Right atrium auricular region (tissue), 2 donors: ENCODE measurements around the gene THAP7. TPM values are rescaled to one million over a fixed set of nuclear protein-coding genes. Genes with fewer than 3 reads are reported as not detected.

Source experiments
- DNase-seq: peaks from one replicate; pipeline ENCODE4 v3.0.0-alpha.2; 2019; ENCODE audit warnings: low spot score
- H3K27ac ChIP-seq, 2 donors: fragments of 200-600 bp; sonication (generic); 1 replicate in 1 of 2; 2 replicates in 1 of 2; pipeline ENCODE4 v1.5.1; 2016 to 2019
- H3K27me3 ChIP-seq, 2 donors: fragments of 200-600 bp; sonication (generic); one replicate each; pipeline versions ENCODE4 v1.5.1 to v1.6.0; 2017 to 2019
- H3K36me3 ChIP-seq: fragments of 200-600 bp; sonication (generic); one replicate; pipeline ENCODE4 v1.5.1; 2016
- H3K4me1 ChIP-seq, 2 donors: fragments of 200-600 bp; sonication (generic); one replicate each; pipeline versions ENCODE4 v1.5.1 to v1.6.0; 2017 to 2019
- H3K4me3 ChIP-seq, 2 donors: fragments of 200-600 bp; sonication (generic); 1 replicate in 1 of 2; 2 replicates in 1 of 2; pipeline ENCODE4 v1.5.1; 2017 to 2019; ENCODE audit warnings: mild to moderate bottlenecking in 1 of 2, moderate library complexity in 1 of 2
- H3K9me3 ChIP-seq, 2 donors: fragments of 200-600 bp; sonication (generic); one replicate each; pipeline ENCODE4 v1.5.1; 2019
- CTCF ChIP-seq, 2 donors: fragments of 200-600 bp; sonication (generic); IDR thresholded peaks; one replicate each; pipeline ENCODE4 v1.5.1; 2019; ENCODE audit warnings: antibody characterized with exemption in 2 of 2
- total RNA-seq, 2 donors: library from RNA; depleted of rRNA; stranded (reverse); fragments of >200 nt; gene quantifications; one replicate each; pipeline ENCODE4 v1.1.0, GENCODE V29; 2016

THAP7 gene
- total RNA-seq, 2 donors from 2014 or later: 39.8 to 51.1 TPM

- TF ChIP-seq CTCF (IDR thresholded peaks at IDR 0.05): no peak
Measured at GRCh38 chr22:21020802-21021429, 19.0 kb upstream of the THAP7 start.

GRCh38 chr22:21018314-21018713 lies 16.4 kb upstream of the THAP7 start:
- H3K4me1 ChIP-seq: peaks cover 3 to 27% of the 10 kb centered on the region in 2 donors
- no peak for TF ChIP-seq CTCF (IDR thresholded peaks at IDR 0.05)
- no peaks in the 10 kb centered on the region for H3K36me3 ChIP-seq
- H3K9me3 ChIP-seq: no peaks in the 10 kb centered on the region
- H3K27ac ChIP-seq: no peak overlapping the region
- no peak overlapping the region for H3K4me3 ChIP-seq
- no peak for DNase-seq
- no peaks in the 10 kb centered on the region for H3K27me3 ChIP-seq

More at GRCh38 chr22:21020802-21021429, 19.0 kb upstream of the THAP7 start:
- no peak overlapping the region for H3K4me3 ChIP-seq
- no peak overlapping the region for H3K27ac ChIP-seq
- H3K4me1 ChIP-seq: peaks cover 0 to 2% of the 10 kb centered on the region in 2 donors
- H3K36me3 ChIP-seq: no peaks in the 10 kb centered on the region
- no peak for DNase-seq
- no peaks in the 10 kb centered on the region for H3K27me3 ChIP-seq
- no peaks in the 10 kb centered on the region for H3K9me3 ChIP-seq

- Histone ChIP-seq H3K4me1 (peaks cover 3 to 27% of the 10 kb centered on the region in 2 donors), H3K27me3 (no peaks in the 10 kb centered on the region), H3K9me3 (no peaks in the 10 kb centered on the region), H3K36me3 (no peaks in the 10 kb centered on the region), H3K4me3 (no peak overlapping the region), H3K27ac (no peak overlapping the region)
- TF ChIP-seq CTCF (IDR thresholded peaks at IDR 0.05): no peak
- DNase-seq: no peak
Measured at GRCh38 chr22:21016644-21017420, 14.9 kb upstream of the THAP7 start.

GRCh38 chr22:21015466-21016006 lies 13.6 kb upstream of the THAP7 start:
- peak overlapping the region; percentile 61 to 62 for H3K27ac ChIP-seq
- no peaks in the 10 kb centered on the region for H3K9me3 ChIP-seq
- no peaks in the 10 kb centered on the region for H3K36me3 ChIP-seq
- no peaks in the 10 kb centered on the region for H3K27me3 ChIP-seq
- TF ChIP-seq CTCF (IDR thresholded peaks at IDR 0.05): no peak
- DNase-seq: no peak
- peaks cover 3 to 27% of the 10 kb centered on the region in 2 donors for H3K4me1 ChIP-seq
- H3K4me3 ChIP-seq: peak overlapping the region; percentile 9 to 52

- peak within 1 kb of the TSS; percentile 34 to 52 for H3K4me3 ChIP-seq
- H3K27ac ChIP-seq: peak within 1 kb of the TSS; percentile 61 to 62
- no peak for DNase-seq
- H3K4me1 ChIP-seq: peaks cover 3 to 27% of the 10 kb centered on the region in 2 donors
- no peak for TF ChIP-seq CTCF (IDR thresholded peaks at IDR 0.05)
- H3K27me3 ChIP-seq: no peaks in the 10 kb centered on the region
- no peaks in the 10 kb centered on the region for H3K9me3 ChIP-seq
- H3K36me3 ChIP-seq: no peaks in the 10 kb centered on the region
Measured at GRCh38 chr22:21014726-21015465, 13.0 kb upstream of the THAP7 start, which contains the start of gene P2RX6. Gene P2RX6, plus strand, starts transcription at chr22:21015165. Its CDS starts 10 bp downstream, at chr22:21015175.
